B cell (primary cell): ENCODE data around the gene FANCC. TPM values are rescaled to one million over a fixed set of nuclear protein-coding genes. Genes with fewer than 3 reads are reported as not detected.

Source experiments
- ATAC-seq: fragments of 200-7000 bp; cut with Tn5 transposase; one replicate; pipeline ENCODE4 v1.10.0; 2021; ENCODE audit warnings: low read depth, mild to moderate bottlenecking, moderate number of reproducible peaks, moderate library complexity
- CTCF ChIA-PET: fragments of 350-600 bp; sonication (Branson Sonifier 250); formaldehyde crosslinking; loops from one replicate; lab custom pipeline; 2021; ENCODE audit warnings: antibody characterized with exemption, inconsistent platforms; lab: Charles Lee
- POLR2A ChIA-PET: fragments of 350-600 bp; sonication (Branson Sonifier 250); formaldehyde crosslinking; loops from one replicate; lab custom pipeline; 2021; ENCODE audit warnings: antibody characterized with exemption; lab: Charles Lee
- DNase-seq: peaks from one replicate; pipeline ENCODE4 v3.0.0; 2013
- H2AFZ ChIP-seq: 2 replicates; pipeline ENCODE4 v1.6.1; 2012; ENCODE audit warnings: mild to moderate bottlenecking, low read depth, low read length; ENCODE audit not compliant: insufficient read depth, poor library complexity, severe bottlenecking
- H3K27ac ChIP-seq, 2 donors: 1 replicate in 1 of 2; 2 replicates in 1 of 2; pipeline ENCODE4 v1.5.1; 2012 to 2013; ENCODE audit warnings: low read length in 2 of 2, mild to moderate bottlenecking in 2 of 2, moderate library complexity in 1 of 2
- H3K27me3 ChIP-seq, 4 experiments: fragments of 200-600 bp in 1 of 4; sonication (generic) in 1 of 4; replicated peaks in 1 of 4; 1 replicate in 2 of 4; 2 replicates in 2 of 4; pipeline versions ENCODE4 v1.6.1 to v1.7.0; 2013 to 2016; ENCODE audit warnings: low read length in 3 of 4, mild to moderate bottlenecking in 2 of 4, mixed read lengths in 1 of 4, moderate library complexity in 1 of 4; ENCODE audit not compliant: insufficient read depth in 4 of 4, control insufficient read depth in 3 of 4; ENCODE audit errors: control extremely low read depth in 1 of 4
- H3K36me3 ChIP-seq, 2 experiments: replicated peaks in 1 of 2; 1 replicate in 1 of 2; 2 replicates in 1 of 2; pipeline versions ENCODE4 v1.6.1 to v1.7.1; 2013; ENCODE audit warnings: low read length in 1 of 2; ENCODE audit not compliant: insufficient read depth in 2 of 2, control insufficient read depth in 1 of 2; ENCODE audit errors: control extremely low read depth in 1 of 2, extremely low read depth in 1 of 2
- H3K4me1 ChIP-seq, 2 donors: fragments of 200-600 bp in 1 of 2; sonication (generic) in 1 of 2; 1 replicate in 1 of 2; 2 replicates in 1 of 2; pipeline versions ENCODE4 v1.5.1 to v1.6.1; 2013 to 2017; ENCODE audit warnings: low read length in 2 of 2; ENCODE audit not compliant: control insufficient read depth in 2 of 2, insufficient read depth in 2 of 2
- H3K4me2 ChIP-seq: replicated peaks from 2 replicates; pipeline ENCODE3; 2012; ENCODE audit warnings: mild to moderate bottlenecking, low read depth, low read length; ENCODE audit not compliant: poor library complexity, severe bottlenecking
- H3K4me3 ChIP-seq, 5 experiments: fragments of 200-600 bp in 1 of 5; sonication (generic) in 1 of 5; 1 replicate in 3 of 5; 2 replicates in 2 of 5; pipeline versions ENCODE4 v1.5.1 to v1.7.0; 2011 to 2016; ENCODE audit warnings: low read length in 4 of 5, mild to moderate bottlenecking in 4 of 5, low read depth in 2 of 5, control low read depth in 1 of 5, moderate library complexity in 1 of 5; ENCODE audit not compliant: insufficient read depth in 1 of 5; ENCODE audit errors: control extremely low read depth in 1 of 5, extremely low read depth in 1 of 5
- H3K79me2 ChIP-seq: fragments of 200-600 bp; sonication (generic); one replicate; pipeline ENCODE4 v1.6.0; 2016; ENCODE audit warnings: low read length; ENCODE audit not compliant: control insufficient read depth, insufficient read depth
- H3K9ac ChIP-seq: fragments of 200-600 bp; sonication (generic); 2 replicates; pipeline ENCODE4 v1.6.1; 2017; ENCODE audit warnings: mild to moderate bottlenecking, low read length, moderate library complexity
- H3K9me3 ChIP-seq, 3 donors: one replicate each; pipeline versions ENCODE4 v1.6.1 to v1.7.1; 2013; ENCODE audit warnings: low read length in 2 of 3; ENCODE audit not compliant: control insufficient read depth in 2 of 3, insufficient read depth in 1 of 3; ENCODE audit errors: control extremely low read depth in 1 of 3
- H4K20me1 ChIP-seq: 2 replicates; pipeline ENCODE4 v1.6.0; 2012; ENCODE audit warnings: mild to moderate bottlenecking, low read length; ENCODE audit not compliant: insufficient read depth, control insufficient read depth, poor library complexity, severe bottlenecking
- H3K27ac Mint-ChIP-seq: one replicate; pipeline ENCODE4 v1.8.0; 2021; ENCODE audit warnings: mixed read lengths
- H3K27me3 Mint-ChIP-seq: one replicate; pipeline ENCODE4 v1.8.0; 2021; ENCODE audit warnings: mixed read lengths
- H3K4me1 Mint-ChIP-seq: one replicate; pipeline ENCODE4 v1.8.0; 2021; ENCODE audit warnings: mixed read lengths
- H3K4me3 Mint-ChIP-seq: one replicate; pipeline ENCODE4 v1.8.0; 2021; ENCODE audit warnings: mixed read lengths
- H3K9me3 Mint-ChIP-seq: one replicate; pipeline ENCODE4 v1.8.0; 2022; ENCODE audit warnings: mixed read lengths; ENCODE audit not compliant: insufficient read depth
- CTCF ChIP-seq: fragments of 200-600 bp; IDR thresholded peaks from one replicate; pipeline ENCODE4 v1.8.0; 2022; ENCODE audit warnings: antibody characterized with exemption, mild to moderate bottlenecking
- EZH2 ChIP-seq: IDR thresholded peaks from 2 replicates; pipeline ENCODE4 v1.6.1; 2012; ENCODE audit warnings: borderline replicate concordance, low read depth, mild to moderate bottlenecking, moderate library complexity, low read length; ENCODE audit not compliant: insufficient read depth, poor library complexity, severe bottlenecking
- WGBS: methylation state at CpG from one replicate; pipeline ENCODE4 v1.1.5; 2013; ENCODE audit warnings: missing lambda C conversion rate; ENCODE audit not compliant: insufficient coverage; 5-methylcytosine and 5-hydroxymethylcytosine counted together
- intact Hi-C: fragments of 100-400 bp; cut with micrococcal nuclease; formaldehyde crosslinking; loops from one replicate; pipeline ENCODE4 v1.10.0; 2022
- polyA plus RNA-seq: library from polyadenylated mRNA; depleted of rRNA; stranded (reverse); fragments of >200 nt; gene quantifications from 2 replicates; pipeline ENCODE4 v1.2.3, GENCODE V29; 2012
- total RNA-seq, 2 donors: library from RNA; stranded (reverse); fragments of 120-200 nt in 1 of 2; gene quantifications; 1 replicate in 1 of 2; 2 replicates in 1 of 2; pipeline versions ENCODE4 v1.2.3 to v1.2.4, GENCODE V29; 2013 to 2022

FANCC gene
- total and polyA plus RNA-seq, 2 donors (not counting 1 experiment from before 2014, with no cell fraction given), result 1.8 to 11.1 TPM

GRCh38 chr9:95366731-95367325 is 49.3 kb upstream of the FANCC start:
- no peak overlapping the region for H3K4me2 ChIP-seq
- Mint-ChIP-seq H3K4me1 (no peaks in the 10 kb centered on the region), H3K9me3 (no peaks in the 10 kb centered on the region), H3K27me3 (peaks cover 48% of the 10 kb centered on the region), H3K27ac (no peak overlapping the region), H3K4me3 (no peak overlapping the region)
- H3K4me3 ChIP-seq, result no peak overlapping the region
- H3K9me3 ChIP-seq, result peaks cover 0 to 5% (median 0%) of the 10 kb centered on the region in 3 donors
- peaks cover 0 to 7% (median 2%) of the 10 kb centered on the region in 4 experiments for H3K27me3 ChIP-seq
- H3K9ac ChIP-seq, result no peak overlapping the region
- H3K27ac ChIP-seq, result no peak overlapping the region
- 75% methylated on average over 5 of the region's 8 CpGs for WGBS
- no peaks in the 10 kb centered on the region for H3K36me3 ChIP-seq
- no peaks in the 10 kb centered on the region for H4K20me1 ChIP-seq
- DNase-seq, result no peak
- H3K79me2 ChIP-seq, result no peaks in the 10 kb centered on the region
- intact Hi-C loops, result no loop called here
- ATAC-seq, result no peak
- ChIA-PET CTCF (no interaction called here), POLR2A (no interaction called here)
- TF ChIP-seq CTCF, result no peak
- no peak for TF ChIP-seq EZH2
- no peaks in the 10 kb centered on the region for H3K4me1 ChIP-seq
- no peak overlapping the region for H2AFZ ChIP-seq

- ChIA-PET CTCF (no interaction called here), POLR2A (no interaction called here)
- Histone ChIP-seq H3K36me3 (no peaks in the 10 kb centered on the region), H3K9me3 (peaks cover 0 to 5% (median 0%) of the 10 kb centered on the region in 3 donors), H2AFZ (no peak overlapping the region), H3K27me3 (peaks cover 0 to 7% (median 2%) of the 10 kb centered on the region in 4 experiments), H3K4me1 (no peaks in the 10 kb centered on the region), H3K79me2 (no peaks in the 10 kb centered on the region), H4K20me1 (no peaks in the 10 kb centered on the region), H3K9ac (no peak overlapping the region), H3K4me3 (no peak overlapping the region), H3K27ac (no peak overlapping the region), H3K4me2 (no peak overlapping the region)
- no peak for DNase-seq
- WGBS, result no CpG with 5 or more reads among the region's 4 CpGs
- Mint-ChIP-seq H3K4me3 (no peak overlapping the region), H3K27ac (no peak overlapping the region), H3K9me3 (no peaks in the 10 kb centered on the region), H3K4me1 (no peaks in the 10 kb centered on the region), H3K27me3 (peaks cover 52% of the 10 kb centered on the region)
- intact Hi-C loops, result no loop called here
- ATAC-seq, result no peak
- no peak for TF ChIP-seq CTCF
- no peak for TF ChIP-seq EZH2
These were observed 48.3 kb upstream of the FANCC start for GRCh38 chr9:95365766-95366165.
